ENCODE data around the gene IL19. TPM values are rescaled to one million over a fixed set of nuclear protein-coding genes. Genes with fewer than 3 reads are reported as not detected.

IL19 gene
- total RNA-seq, 1 experiment from 2014 or later: not detected

DNA sequence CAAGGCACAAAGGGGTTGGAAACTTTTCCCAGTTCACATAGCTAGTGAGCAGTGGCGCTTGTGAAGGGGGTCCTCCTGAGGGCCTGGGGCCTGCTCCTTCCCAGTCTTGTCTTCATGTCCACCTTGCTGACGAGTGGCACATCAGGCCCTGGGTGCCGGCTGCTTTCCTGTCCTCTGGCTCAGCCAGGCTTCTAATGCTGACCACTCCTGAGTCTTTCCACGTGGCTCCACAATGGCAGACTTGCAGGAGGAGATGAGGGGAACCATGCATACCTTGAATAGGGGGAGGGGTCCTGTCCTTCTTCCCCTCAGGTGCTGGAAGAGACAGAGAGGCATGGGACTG is 47.1 kb upstream of the IL19 start:
- Histone ChIP-seq H2BK5ac (ENCODE audit: insufficient read length, low read length) (no peak overlapping the region), H2BK15ac (ENCODE audit: low read depth, low read length) (no peak overlapping the region)

More for the DNA sequence above, 47.1 kb upstream of the IL19 start:
- DNase-seq: no peak
- Histone ChIP-seq H3K4me2 (ENCODE audit: insufficient read depth, insufficient read length, low read length) (no peak overlapping the region), H2BK20ac (ENCODE audit: low read depth, low read length, poor library complexity, severe bottlenecking) (no peak overlapping the region), H3K56ac (ENCODE audit: insufficient read length, low read depth, low read length) (no peak overlapping the region), H4K91ac (ENCODE audit: insufficient read length, low read depth, low read length) (no peak overlapping the region), H3K23me2 (ENCODE audit: insufficient read length, low read depth, low read length, poor library complexity, severe bottlenecking) (no peaks in the 10 kb centered on the region), H2AFZ (ENCODE audit: low read length) (no peak overlapping the region), H4K5ac (ENCODE audit: insufficient read length, low read depth, low read length) (no peak overlapping the region), H3K23ac (ENCODE audit: insufficient read length, low read depth, low read length) (no peak overlapping the region), H3K9me3 (ENCODE audit: control insufficient read depth, low read depth, low read length) (no peaks in the 10 kb centered on the region), H3K79me1 (ENCODE audit: insufficient read depth, low read depth, low read length, poor library complexity, severe bottlenecking) (peaks cover 3% of the 10 kb centered on the region), H3K27ac (ENCODE audit: insufficient read length, low read depth, low read length) (no peak overlapping the region), H2BK120ac (ENCODE audit: low read depth, low read length, poor library complexity, severe bottlenecking) (no peak overlapping the region), H3K4me1 (ENCODE audit: insufficient read depth, low read length) (peaks cover 2% of the 10 kb centered on the region; the same call in 1 of the 2 replicates), H3T11ph (ENCODE audit: low read length) (no peak overlapping the region), H4K20me1 (ENCODE audit: control insufficient read depth, insufficient read depth, insufficient read length) (no peaks in the 10 kb centered on the region), H2AK5ac (ENCODE audit: insufficient read length, low read length) (no peak overlapping the region), H3K4ac (ENCODE audit: low read depth, low read length) (no peak overlapping the region), H3K18ac (ENCODE audit: insufficient read length, low read depth, low read length) (no peak overlapping the region), H3K14ac (ENCODE audit: insufficient read depth, low read length) (0 out of 2 replicates have a peak overlapping the region, but pooled peaks have one; percentile 31), H2BK12ac (ENCODE audit: insufficient read length, low read depth, low read length) (no peak overlapping the region), H3K9ac (ENCODE audit: extremely low read depth, insufficient read length, low read length) (no peak overlapping the region), H4K8ac (replicated peaks; ENCODE audit: insufficient read length, low read depth, low read length) (no peak overlapping the region), H3K27me3 (ENCODE audit: insufficient read depth, low read length) (no peaks in the 10 kb centered on the region), H3K79me2 (ENCODE audit: insufficient read depth, low read length) (no peaks in the 10 kb centered on the region)
- Mint-ChIP-seq H3K27me3 (ENCODE audit: low read depth) (no peaks in the 10 kb centered on the region; the same call in 1 of the 2 replicates), H3K9me3 (no peaks in the 10 kb centered on the region), H3K27ac (peak overlapping the region in 2 of 3 experiments; percentile 37 to 71; a peak in 2 of 7 replicates), H3K36me3 (ENCODE audit: insufficient read depth in 1 of 3, low read depth in 3 of 3) (no peaks in the 10 kb centered on the region; a peak in 1 of 7 replicates), H3K4me1 (peaks cover 26 to 31% of the 10 kb centered on the region in 2 experiments), H3K4me3 (no peak overlapping the region)
- TF ChIP-seq CTCF (conservative IDR thresholded peaks at IDR 0.05): no peak
- WGBS (ENCODE audit: extremely low coverage, insufficient read length, low lambda C conversion rate): no CpG with 5 or more reads among the region's 4 CpGs

Data from H9 (cell line).